Epithelial cell of esophagus (primary cell): ENCODE measurements around the gene TRMT2B.
A peak's percentile ranks its signal among the peaks of the same experiment; 100 is the strongest.

ENCODE experiments used
- DNase-seq: peaks from one replicate; pipeline ENCODE4 v3.0.0; 2010; ENCODE audit warnings: low read depth
- H3K4me3 ChIP-seq: 2 replicates; pipeline ENCODE4 v1.5.1; 2011; ENCODE audit warnings: mild to moderate bottlenecking, low read length, control low read depth
- TF ChIP-seq, protein P1 (sequence below): IDR thresholded peaks from 2 replicates; pipeline ENCODE4 v1.5.1; 2011; ENCODE audit warnings: low read depth, mild to moderate bottlenecking, low read length, control low read depth, inconsistent platforms; ENCODE audit not compliant: insufficient read depth; ENCODE audit errors: missing control alignments

TRMT2B gene, protein sequence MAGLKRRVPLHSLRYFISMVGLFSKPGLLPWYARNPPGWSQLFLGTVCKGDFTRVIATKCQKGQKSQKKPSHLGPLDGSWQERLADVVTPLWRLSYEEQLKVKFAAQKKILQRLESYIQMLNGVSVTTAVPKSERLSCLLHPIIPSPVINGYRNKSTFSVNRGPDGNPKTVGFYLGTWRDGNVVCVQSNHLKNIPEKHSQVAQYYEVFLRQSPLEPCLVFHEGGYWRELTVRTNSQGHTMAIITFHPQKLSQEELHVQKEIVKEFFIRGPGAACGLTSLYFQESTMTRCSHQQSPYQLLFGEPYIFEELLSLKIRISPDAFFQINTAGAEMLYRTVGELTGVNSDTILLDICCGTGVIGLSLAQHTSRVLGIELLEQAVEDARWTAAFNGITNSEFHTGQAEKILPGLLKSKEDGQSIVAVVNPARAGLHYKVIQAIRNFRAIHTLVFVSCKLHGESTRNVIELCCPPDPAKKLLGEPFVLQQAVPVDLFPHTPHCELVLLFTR

DNA sequence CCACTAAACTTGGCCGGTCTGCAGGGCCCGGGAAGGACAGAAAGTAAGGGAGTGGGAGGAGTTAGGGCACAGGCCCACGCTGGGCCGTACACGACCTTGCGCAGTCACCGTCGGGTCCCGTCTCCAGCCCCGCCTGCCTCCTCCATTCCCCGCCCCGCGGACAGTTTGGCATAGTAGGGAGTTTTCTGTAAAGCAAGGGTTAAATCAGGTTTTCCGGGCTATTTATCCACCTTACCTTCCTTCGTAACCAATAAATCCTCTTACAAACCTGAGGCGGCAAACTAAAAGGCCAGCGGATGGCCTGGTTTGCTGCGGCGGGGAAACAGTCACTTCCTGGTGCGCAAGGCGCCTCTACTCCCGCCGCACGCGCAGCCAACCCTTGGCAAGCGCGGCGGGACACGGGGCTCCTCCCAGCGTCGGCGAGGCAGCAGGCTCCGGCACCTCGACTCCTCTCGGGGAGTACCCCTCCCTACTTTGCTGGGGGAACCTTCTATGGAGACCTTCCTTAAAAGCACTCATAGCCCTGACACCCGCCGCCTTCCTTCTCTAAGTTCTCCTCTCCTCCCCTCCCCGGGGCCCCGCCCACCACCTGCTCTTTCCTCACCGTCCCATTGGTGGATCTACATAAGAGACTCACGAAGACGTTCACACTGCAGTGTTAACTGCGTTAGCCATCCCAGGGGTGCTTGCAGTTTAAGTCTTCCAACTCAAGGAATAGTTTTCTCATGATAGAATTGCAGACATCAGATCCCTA, at the start of gene TRMT2B:
TSS of gene TRMT2B (minus strand) at position 563 of the 754 bp plus-strand sequence. CDS start 9,822 bp downstream, outside the sequence.
- TF ChIP-seq, protein P1, sequence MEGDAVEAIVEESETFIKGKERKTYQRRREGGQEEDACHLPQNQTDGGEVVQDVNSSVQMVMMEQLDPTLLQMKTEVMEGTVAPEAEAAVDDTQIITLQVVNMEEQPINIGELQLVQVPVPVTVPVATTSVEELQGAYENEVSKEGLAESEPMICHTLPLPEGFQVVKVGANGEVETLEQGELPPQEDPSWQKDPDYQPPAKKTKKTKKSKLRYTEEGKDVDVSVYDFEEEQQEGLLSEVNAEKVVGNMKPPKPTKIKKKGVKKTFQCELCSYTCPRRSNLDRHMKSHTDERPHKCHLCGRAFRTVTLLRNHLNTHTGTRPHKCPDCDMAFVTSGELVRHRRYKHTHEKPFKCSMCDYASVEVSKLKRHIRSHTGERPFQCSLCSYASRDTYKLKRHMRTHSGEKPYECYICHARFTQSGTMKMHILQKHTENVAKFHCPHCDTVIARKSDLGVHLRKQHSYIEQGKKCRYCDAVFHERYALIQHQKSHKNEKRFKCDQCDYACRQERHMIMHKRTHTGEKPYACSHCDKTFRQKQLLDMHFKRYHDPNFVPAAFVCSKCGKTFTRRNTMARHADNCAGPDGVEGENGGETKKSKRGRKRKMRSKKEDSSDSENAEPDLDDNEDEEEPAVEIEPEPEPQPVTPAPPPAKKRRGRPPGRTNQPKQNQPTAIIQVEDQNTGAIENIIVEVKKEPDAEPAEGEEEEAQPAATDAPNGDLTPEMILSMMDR = no peak
- DNase-seq = peak; percentile 70
- H3K4me3 ChIP-seq = peak within 1 kb of the TSS; percentile 64

DNA sequence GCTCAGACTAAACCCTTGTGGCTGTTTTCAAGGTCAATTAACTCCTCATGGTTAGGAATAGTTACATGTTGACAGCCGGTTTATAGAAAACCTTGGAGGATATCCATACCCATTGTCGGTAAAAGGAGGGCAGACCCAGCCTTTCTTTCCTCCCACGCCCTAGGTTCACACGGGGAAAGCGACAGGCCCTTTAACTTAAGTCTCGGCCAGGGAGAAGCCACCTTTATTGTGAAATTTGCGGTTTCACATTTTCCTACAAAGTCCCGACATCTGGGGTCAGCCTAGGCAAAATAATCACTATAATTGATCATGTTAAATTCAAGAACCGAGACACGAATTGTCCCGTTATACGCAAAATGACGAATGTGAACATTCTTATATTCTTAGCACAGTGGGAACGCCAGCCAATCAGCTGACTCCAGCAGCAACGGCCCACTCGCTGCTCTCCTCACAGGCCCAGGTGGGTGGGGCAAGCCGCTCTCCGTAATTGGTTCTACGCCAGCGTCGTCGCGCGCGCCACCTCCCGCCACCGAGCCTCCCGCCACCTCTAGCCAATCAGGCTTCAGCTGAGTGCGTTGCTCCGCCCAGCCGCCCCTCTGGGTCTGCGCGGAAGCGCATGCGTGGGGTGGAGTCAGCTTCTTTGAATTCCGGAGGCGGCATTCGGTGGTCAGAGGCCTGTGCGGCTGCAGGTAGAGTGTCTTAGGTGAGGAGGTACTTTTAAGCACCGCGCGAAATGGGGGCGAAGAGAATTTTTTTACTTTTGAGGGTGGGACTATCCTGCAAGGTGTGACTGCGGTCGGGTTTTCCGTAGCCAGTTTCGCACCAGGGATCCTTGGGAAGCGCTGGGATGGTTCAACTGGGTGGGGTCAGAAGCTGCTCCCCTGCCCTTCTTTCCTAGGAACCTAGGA, 45.9 kb upstream of the TRMT2B start, which contains the start of gene CENPI:
TSS of gene CENPI (plus strand) at position 659 of the 908 bp plus-strand sequence. CDS start 2,867 bp downstream, outside the sequence.
- H3K4me3 ChIP-seq = peak within 1 kb of the TSS; percentile 60
- TF ChIP-seq, protein P1 = no peak
- DNase-seq = peak; percentile 94

DNA sequence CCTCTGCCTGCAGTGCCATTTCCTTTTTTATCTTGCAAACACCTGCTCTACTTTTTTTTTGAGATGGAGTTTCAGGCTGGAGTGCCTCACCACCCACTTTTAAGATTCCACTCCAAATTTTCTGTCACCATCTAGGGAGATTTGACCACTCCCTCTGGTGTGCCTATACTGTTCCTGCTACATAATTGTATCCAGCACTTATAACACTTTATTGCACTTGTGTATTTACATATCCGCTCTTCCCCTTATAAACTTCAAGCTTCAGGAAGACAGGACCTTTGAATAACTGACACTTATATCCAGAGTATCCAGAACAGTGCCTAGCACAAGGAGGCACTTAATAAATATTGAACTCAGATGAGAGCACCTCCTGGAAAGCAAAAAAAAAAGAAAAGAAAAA, 39.9 kb upstream of the TRMT2B start:
- TF ChIP-seq, protein P1 = no peak
- no peak overlapping the region for H3K4me3 ChIP-seq
- no peak for DNase-seq

DNA sequence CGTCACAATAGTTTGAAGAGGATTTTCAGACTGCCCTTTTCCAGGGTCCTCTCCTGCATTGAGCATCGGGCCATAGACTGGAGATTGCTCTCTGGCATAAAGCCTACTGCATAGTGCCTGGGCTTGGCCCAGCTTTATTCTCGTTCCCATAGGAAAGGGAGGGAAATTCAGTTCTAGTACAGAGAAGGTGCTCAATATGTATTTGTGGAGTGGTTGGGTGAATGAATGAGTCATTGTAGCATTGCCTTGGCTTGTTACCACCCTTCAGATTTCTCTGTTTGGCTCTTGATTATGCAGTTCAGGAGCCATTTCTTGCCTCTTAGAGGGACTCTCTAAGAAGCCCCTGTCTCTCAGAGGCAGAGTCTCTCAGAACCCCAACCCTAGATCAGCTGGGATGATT, 29.3 kb upstream of the TRMT2B start:
- DNase-seq = peak; percentile 28
- no peak overlapping the region for H3K4me3 ChIP-seq
- TF ChIP-seq, protein P1 = no peak

DNA sequence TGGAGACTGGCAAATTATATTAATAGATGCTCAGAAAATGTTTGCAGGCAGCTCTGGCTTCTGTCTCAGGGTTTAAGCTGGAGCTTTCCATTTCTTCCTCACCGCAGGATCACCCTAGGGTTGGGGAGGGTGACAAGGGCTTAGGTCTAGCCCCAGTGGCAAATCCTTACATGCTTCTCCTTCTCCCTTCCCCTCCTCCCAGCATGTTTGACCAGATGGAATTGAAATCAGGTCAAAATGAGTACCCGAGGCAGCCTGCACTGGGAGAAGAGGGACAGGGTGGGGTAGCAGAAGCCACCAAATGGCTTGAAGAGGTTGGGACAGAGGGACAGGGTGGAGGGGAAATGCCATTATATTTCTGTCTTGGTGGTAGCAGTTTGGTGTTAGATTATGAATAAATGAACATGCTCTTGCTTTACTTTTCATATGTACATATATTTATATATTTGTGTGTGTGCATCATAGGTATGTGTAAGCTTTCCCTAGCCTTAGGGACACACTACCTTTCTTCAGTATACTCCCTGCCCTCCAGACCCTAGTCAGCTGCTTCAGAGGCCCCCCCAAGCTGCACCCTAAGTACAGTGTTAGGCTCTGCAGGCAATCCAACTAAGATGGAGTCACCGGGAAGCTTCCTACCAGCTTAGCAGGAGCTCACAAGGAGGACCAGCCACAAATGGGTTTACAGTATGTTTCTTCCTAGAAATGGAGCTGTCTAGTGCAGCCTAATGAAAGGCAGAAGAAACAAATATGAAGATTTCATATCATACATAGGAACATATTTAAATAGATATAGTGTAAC, 28.6 kb upstream of the TRMT2B start:
- DNase-seq = no peak
- TF ChIP-seq, protein P1 = no peak
- H3K4me3 ChIP-seq = no peak overlapping the region
